ENCODE data around the gene LAMC3. TPM values are rescaled to one million over a fixed set of nuclear protein-coding genes. Genes with fewer than 3 reads are reported as not detected.

LAMC3 gene
- total RNA-seq, 2 experiments from 2014 or later: 0.66 to 1.7 TPM

DNA sequence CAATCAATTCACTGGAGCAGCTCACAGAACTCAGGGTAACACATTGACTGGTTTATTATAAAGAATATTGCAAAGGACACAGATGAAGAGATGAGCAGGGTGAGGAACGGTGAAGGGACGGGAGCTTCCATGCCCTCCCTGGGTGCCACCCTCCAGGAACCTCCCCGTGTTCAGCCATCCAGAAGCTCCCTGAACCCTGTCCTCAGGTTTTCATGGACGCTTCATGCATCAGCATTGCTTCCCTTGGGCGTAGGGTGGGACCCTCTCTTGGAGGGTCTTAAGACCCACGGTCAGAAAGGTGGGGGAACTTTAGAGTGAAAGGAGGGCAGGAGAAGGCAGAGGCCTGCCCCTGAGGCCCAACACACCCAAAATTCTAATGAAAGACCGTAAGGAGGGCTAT, 12.8 kb downstream of the LAMC3 start:
- intact Hi-C loops (cut with DNase I, micrococcal nuclease): no loop called here
- DNase-seq: no peak
- H3K27me3 ChIP-seq (ENCODE audit: control insufficient read depth in 1 of 2, insufficient read depth in 2 of 2, low read length in 2 of 2): no peaks in the 10 kb centered on the region
- CTCF ChIA-PET: no interaction called here
- H3K9me3 ChIP-seq (ENCODE audit: control insufficient read depth in 1 of 2, insufficient read depth in 1 of 2, low read length in 2 of 2): peaks cover 0 to 6% of the 10 kb centered on the region in 2 experiments
- no peaks in the 10 kb centered on the region for H3K9me3 Mint-ChIP-seq
- TF ChIP-seq, protein P1, sequence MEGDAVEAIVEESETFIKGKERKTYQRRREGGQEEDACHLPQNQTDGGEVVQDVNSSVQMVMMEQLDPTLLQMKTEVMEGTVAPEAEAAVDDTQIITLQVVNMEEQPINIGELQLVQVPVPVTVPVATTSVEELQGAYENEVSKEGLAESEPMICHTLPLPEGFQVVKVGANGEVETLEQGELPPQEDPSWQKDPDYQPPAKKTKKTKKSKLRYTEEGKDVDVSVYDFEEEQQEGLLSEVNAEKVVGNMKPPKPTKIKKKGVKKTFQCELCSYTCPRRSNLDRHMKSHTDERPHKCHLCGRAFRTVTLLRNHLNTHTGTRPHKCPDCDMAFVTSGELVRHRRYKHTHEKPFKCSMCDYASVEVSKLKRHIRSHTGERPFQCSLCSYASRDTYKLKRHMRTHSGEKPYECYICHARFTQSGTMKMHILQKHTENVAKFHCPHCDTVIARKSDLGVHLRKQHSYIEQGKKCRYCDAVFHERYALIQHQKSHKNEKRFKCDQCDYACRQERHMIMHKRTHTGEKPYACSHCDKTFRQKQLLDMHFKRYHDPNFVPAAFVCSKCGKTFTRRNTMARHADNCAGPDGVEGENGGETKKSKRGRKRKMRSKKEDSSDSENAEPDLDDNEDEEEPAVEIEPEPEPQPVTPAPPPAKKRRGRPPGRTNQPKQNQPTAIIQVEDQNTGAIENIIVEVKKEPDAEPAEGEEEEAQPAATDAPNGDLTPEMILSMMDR (IDR thresholded peaks at IDR 0.05): no peak
- H3K36me3 ChIP-seq (ENCODE audit: insufficient read depth, low read length): no peaks in the 10 kb centered on the region
- H3K27ac ChIP-seq (ENCODE audit: low read depth in 1 of 2, low read length in 2 of 2): no peak overlapping the region
- no peaks in the 10 kb centered on the region for H3K4me1 ChIP-seq (ENCODE audit: insufficient read depth, low read length)
- H3K27ac Mint-ChIP-seq: no peak overlapping the region
- no peaks in the 10 kb centered on the region for H3K4me1 Mint-ChIP-seq (ENCODE audit: low read depth)
- ATAC-seq (ENCODE audit: poor library complexity): no peak
- no peak overlapping the region for H3K4me3 Mint-ChIP-seq
- H3K36me3 Mint-ChIP-seq (ENCODE audit: low read depth): no peaks in the 10 kb centered on the region
- H3K27me3 Mint-ChIP-seq: peaks cover 29% of the 10 kb centered on the region
- POLR2A ChIA-PET: no interaction called here
- no peak overlapping the region for H3K4me3 ChIP-seq (ENCODE audit: low read length)

DNA sequence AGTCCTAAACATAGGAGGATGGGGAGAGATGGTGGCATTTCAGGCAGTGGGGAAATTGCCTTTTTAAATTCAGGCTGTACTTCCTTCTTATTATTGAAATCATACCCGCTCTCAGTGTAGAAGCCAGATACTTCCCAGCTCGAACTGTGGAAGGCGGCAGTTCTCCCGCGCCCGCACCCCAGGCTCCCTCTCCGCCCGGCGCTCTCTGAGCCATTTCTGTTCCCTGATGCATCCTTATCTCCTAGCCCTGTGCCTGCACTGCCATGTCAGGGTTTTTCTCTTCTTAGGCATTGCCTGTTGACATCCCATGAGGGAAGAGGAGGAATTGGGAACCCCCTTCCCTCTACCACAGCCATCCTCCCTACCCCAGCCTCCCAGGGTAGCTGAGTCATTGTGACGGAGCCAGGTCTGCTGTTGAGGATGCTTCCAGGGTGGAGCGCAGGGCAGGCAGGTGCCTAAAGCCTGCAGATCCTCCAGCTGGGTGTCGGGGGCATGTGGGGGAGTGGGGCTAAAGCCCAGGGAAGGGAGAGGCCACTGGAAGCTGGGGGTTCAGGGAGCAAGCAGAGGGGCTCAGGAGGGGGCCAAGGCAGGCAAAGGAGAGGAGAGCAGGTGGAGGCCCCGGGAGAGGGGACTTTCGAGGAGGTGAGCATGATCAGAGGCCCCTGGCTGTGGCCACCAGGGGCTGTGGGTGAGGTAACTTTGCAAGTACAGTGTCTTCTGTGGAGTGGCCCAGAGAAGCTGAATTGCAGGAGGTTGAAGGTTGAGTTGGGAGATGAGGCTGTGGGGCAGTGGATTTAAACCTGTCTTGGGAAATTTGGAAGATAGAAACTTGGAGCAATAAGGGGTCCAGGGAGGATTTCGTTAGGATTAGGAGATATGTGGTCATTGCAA, 16.2 kb downstream of the LAMC3 start:
- H3K27me3 ChIP-seq (ENCODE audit: control insufficient read depth in 1 of 2, insufficient read depth in 2 of 2, low read length in 2 of 2): no peaks in the 10 kb centered on the region
- CTCF ChIA-PET: no interaction called here
- POLR2A ChIA-PET: no interaction called here

DNA sequence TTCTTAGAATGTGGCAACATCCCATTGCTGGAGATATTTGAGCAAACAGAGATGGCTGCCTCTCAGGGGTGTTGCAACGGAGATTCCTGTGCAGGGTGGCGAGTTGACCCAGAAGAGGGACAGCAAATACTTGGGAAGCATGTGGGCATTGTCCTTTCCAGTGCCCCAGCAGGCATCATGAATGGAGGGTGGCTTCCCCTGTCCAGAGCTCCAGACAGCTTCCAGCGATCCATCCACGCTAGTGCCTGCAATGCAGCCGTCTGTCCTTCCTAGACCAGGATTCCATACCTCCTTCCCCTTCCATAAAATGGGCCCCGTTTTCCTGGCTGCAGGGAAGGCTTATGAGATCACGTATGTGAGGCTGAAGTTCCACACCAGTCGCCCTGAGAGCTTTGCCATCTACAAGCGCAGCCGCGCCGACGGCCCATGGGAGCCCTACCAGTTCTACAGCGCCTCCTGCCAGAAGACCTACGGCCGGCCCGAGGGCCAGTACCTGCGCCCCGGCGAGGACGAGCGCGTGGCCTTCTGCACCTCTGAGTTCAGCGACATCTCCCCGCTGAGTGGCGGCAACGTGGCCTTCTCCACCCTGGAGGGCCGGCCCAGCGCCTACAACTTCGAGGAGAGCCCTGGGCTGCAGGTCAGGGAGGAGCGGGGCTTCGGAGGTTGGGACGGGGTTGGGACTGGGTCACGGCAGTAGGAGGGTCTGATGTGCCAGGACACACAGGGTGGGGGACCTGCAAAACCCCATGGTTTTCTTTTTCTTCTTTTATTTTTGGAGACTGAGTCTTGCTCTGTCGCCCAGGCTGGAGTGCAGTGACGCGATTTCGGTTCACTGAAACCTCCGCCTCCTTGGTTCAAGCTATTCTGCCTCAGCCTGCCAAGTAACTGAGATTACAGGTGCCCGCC, 17.2 kb downstream of the LAMC3 start:
- no peak overlapping the region for H3K4me3 Mint-ChIP-seq
- Histone ChIP-seq H3K9me3 (ENCODE audit: control insufficient read depth in 1 of 2, insufficient read depth in 1 of 2, low read length in 2 of 2) (no peaks in the 10 kb centered on the region), H3K27ac (ENCODE audit: low read depth in 1 of 2, low read length in 2 of 2) (no peak overlapping the region), H3K36me3 (ENCODE audit: insufficient read depth, low read length) (no peaks in the 10 kb centered on the region), H3K27me3 (ENCODE audit: control insufficient read depth in 1 of 2, insufficient read depth in 2 of 2, low read length in 2 of 2) (no peaks in the 10 kb centered on the region), H3K4me1 (ENCODE audit: insufficient read depth, low read length) (no peaks in the 10 kb centered on the region), H3K4me3 (ENCODE audit: low read length) (no peak overlapping the region)
- H3K36me3 Mint-ChIP-seq (ENCODE audit: low read depth): no peaks in the 10 kb centered on the region
- TF ChIP-seq, protein P1 (IDR thresholded peaks at IDR 0.05): no peak
- H3K27ac Mint-ChIP-seq: no peak overlapping the region
- ChIA-PET CTCF (no interaction called here), POLR2A (no interaction called here)
- DNase-seq (no peak), ATAC-seq (ENCODE audit: poor library complexity) (no peak)
- peaks cover 10% of the 10 kb centered on the region for H3K27me3 Mint-ChIP-seq
- no peaks in the 10 kb centered on the region for H3K9me3 Mint-ChIP-seq
- intact Hi-C loops (cut with DNase I, micrococcal nuclease): no loop called here
- no peaks in the 10 kb centered on the region for H3K4me1 Mint-ChIP-seq (ENCODE audit: low read depth)

More for the DNA sequence above, 16.2 kb downstream of the LAMC3 start:
- Mint-ChIP-seq H3K4me3 (no peak overlapping the region), H3K36me3 (ENCODE audit: low read depth) (no peaks in the 10 kb centered on the region), H3K27me3 (peaks cover 18% of the 10 kb centered on the region), H3K27ac (no peak overlapping the region), H3K4me1 (ENCODE audit: low read depth) (no peaks in the 10 kb centered on the region), H3K9me3 (no peaks in the 10 kb centered on the region)
- no peak overlapping the region for H3K27ac ChIP-seq (ENCODE audit: low read depth in 1 of 2, low read length in 2 of 2)
- TF ChIP-seq, protein P1 (IDR thresholded peaks at IDR 0.05): no peak
- ATAC-seq (ENCODE audit: poor library complexity): no peak
- intact Hi-C loops (cut with DNase I, micrococcal nuclease): no loop called here
- no peaks in the 10 kb centered on the region for H3K9me3 ChIP-seq (ENCODE audit: control insufficient read depth in 1 of 2, insufficient read depth in 1 of 2, low read length in 2 of 2)
- no peak overlapping the region for H3K4me3 ChIP-seq (ENCODE audit: low read length)
- H3K4me1 ChIP-seq (ENCODE audit: insufficient read depth, low read length): no peaks in the 10 kb centered on the region
- H3K36me3 ChIP-seq (ENCODE audit: insufficient read depth, low read length): no peaks in the 10 kb centered on the region
- no peak for DNase-seq
